Measurements from ENCODE around the gene PRRT1.
A peak's percentile ranks its signal among the peaks of the same experiment; 100 is the strongest.
"Not testable (repeated sequence)": the region's sequence is repeated elsewhere in the genome, so short reads cannot be mapped to it uniquely, and the experiment has no call there.

The PRRT1 gene

GRCh38 chr6:32149932-32150870, 1.5 kb downstream of the PRRT1 start:
- no peak for DNase-seq (ENCODE audit: low spot score)

GRCh38 chr6:32149092-32149755, 2.5 kb downstream of the PRRT1 start:
- DNase-seq (ENCODE audit: low spot score), result no peak

DNA sequence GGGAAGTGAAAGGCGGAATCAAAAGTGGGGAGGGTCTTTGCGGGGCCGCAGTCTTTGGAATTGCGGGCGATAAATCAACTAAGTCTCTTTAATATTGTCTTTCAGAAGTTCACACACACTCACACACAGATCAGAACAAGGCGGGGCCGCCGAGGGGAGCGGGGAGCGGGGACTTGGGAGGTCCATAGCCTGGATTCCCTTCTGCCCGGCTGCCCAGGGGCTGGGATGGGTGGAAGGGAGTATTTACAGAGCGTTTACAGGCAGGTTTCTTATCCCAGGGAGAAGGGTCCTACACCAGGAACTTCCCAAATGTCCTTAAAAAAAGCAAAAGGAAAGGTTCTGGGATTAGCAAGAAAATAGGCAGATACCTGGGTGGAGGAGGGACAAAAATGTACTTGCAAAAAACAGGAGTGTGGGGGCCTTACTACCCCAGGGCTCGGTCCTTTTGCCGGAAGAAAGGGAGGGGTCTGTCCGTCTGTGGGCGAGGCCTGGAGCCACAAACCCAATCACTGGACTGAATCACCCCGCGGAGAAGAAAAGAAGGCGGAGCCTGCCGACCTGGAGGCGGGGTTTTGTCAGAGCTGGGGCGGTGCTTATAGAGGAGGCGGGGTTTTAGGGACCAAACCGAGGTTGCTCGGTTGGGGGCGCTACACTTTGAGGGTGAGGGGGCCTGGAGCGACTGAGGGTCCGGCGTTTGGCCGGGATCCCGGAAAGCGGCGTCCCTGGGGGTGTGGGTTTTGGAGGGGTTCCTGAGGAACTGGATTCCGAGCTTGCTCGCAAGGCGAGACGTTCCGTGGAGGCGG, 3.2 kb downstream of the PRRT1 start:
- DNase-seq (ENCODE audit: low spot score), result peak; percentile 26

GRCh38 chr6:32147401-32148132, 4.2 kb downstream of the PRRT1 start:
- no peak for DNase-seq (ENCODE audit: low spot score)

DNA sequence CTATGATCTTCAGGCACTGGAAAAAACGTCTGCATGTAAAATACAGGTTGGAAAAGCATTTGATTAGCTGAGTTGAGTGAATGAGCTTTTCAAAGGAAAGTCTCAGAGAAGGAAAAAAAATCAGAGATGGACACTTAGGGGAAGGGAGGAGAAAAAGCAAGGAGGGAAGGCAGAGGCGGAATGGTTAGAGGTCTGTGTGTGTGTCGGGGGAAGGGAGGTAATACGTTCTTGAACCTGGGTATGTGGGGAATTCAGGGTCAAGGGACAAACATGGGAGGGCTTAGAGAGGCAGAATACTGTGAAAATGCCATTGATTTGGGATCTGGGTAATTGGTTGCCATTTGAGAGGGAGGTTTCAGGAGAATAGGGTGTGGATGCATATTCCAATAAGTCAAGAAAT, 5.1 kb downstream of the PRRT1 start:
- no peak for DNase-seq (ENCODE audit: low spot score)

GRCh38 chr6:32146287-32146686, 5.5 kb downstream of the PRRT1 start:
- DNase-seq (ENCODE audit: low spot score), result peak; percentile 21

GRCh38 chr6:32144238-32144637, 7.5 kb downstream of the PRRT1 start:
- not testable (repeated sequence) for DNase-seq (ENCODE audit: low spot score)

DNA sequence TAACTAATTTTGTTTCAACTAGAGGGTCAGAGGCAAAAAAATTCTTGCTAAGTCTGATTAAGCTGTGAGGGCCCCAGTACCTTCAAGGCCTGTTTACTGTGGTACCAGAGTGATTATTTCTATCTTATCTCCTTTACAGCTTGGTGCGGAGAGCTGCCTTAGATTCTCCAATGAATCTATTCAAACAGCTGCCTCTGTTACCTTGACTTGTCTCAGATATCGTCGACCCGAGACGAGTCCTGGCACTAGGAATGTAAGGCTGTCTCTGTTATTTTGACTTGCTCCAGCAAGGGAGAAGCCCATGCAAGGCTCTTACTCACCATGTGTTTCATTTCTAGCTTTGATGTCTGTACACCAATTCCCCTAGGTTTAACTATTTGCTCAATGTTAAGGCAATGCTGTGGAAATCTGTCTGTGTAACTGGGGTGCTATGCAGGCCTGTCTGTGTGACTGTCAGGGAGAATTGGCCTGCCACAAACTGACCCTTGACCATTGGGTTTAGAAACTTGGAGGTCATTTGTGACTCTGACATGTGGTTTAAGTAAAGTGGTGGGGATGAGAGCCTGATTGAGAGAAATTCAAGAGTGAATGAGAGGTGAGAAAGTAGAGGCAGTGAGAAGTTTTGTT, 11.2 kb downstream of the PRRT1 start:
- no peak for DNase-seq (ENCODE audit: low spot score)

DNA sequence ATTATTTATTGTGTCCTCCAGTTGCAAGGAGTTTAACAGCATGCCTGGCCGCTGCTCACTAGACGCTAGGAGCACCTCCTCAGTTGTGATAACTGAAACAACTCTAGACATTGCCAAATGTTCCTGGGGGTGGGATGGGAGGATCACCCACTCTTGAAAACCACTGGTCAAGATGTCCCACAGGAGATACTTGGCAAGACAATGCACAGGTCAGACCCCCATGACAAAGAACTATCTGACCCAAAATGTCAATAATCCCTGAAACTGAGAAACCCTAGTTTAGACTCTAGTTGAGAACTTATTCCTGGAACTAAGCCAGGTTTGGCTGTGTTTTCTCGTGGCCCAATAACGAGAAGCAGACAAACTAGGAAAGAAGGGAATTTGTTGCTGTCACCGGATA, 12.1 kb downstream of the PRRT1 start:
- DNase-seq (ENCODE audit: low spot score), result no peak

DNA sequence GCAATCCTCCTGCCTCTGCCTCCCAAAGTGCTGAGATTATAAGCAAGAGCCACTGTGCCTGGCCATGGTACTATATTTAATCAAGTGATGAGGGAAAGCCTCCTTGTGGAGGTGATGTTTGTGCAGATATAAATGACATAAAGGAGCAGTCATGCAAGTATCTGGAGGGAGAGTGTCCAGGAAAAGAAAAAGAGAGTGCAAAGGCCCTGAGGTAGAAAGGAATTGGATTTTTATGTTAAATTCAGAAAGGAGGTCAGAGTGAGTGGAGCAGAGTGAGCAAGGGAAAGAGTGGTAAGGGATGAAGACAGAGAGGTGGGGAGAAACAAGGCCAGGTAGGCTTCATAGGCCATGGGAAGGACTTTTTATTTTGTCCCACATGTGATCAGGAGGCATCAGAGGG, 14.3 kb downstream of the PRRT1 start:
- no peak for DNase-seq (ENCODE audit: low spot score)

- peak; percentile 14 for DNase-seq (ENCODE audit: low spot score)
Observed at GRCh38 chr6:32133786-32134185, 18.0 kb downstream of the PRRT1 start.

GRCh38 chr6:32132110-32132509, 19.6 kb downstream of the PRRT1 start:
- DNase-seq (ENCODE audit: low spot score), result no peak

DNA sequence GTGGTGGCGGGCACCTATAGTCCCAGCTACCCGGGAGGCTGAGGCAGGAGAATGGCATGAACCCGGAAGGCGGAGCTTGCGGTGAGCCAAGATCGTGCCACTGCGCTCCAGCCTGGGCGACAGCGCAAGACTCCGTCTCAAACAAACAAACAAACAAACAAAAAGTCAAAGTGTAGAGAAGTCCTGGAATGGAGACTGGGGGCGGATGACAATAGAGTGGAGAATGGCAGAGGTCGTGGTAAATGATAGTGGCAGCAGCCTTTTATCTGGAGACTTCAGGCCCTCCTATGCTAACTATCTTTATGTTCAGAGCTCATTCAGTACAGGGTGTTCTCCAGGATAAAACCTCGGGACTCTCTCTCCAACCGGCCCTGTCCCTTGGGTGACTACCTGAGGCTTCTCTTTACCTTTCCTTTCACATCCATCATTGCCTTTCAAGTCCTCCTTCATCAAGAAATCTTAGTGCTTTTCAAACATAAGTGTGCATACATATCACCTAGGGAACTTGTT, 20.2 kb downstream of the PRRT1 start:
- no peak for DNase-seq (ENCODE audit: low spot score)

- no peak for DNase-seq (ENCODE audit: low spot score)
Observed at GRCh38 chr6:32129297-32130088, 22.2 kb downstream of the PRRT1 start.

DNA sequence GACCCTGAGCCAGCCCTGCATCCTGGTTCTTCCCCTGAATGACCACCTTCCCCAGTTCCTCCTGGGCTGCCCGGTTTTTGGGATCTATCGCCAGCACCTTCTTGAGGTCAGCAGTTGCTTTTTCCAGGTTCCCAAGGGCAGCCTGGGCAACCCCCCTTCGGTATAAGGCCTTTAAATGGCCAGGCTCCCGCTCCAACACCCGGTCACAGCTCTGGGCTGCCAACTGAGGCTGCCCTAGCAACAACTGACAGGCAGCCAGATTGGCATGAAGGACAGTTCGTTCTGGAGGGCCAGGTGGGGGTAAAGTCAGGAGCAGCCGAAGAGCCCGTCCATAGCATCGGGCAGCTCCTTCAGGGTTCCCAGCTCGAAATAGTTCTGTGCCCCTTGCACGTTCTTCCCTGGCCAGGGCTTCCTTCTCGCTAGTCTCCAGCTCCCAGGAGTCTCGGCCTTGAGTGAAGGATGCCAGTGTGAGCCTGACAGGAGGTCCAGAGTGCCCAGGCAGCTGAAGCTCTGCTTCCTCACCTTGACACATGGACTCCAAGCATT, 22.9 kb downstream of the PRRT1 start:
- DNase-seq (ENCODE audit: low spot score), result no peak

DNA sequence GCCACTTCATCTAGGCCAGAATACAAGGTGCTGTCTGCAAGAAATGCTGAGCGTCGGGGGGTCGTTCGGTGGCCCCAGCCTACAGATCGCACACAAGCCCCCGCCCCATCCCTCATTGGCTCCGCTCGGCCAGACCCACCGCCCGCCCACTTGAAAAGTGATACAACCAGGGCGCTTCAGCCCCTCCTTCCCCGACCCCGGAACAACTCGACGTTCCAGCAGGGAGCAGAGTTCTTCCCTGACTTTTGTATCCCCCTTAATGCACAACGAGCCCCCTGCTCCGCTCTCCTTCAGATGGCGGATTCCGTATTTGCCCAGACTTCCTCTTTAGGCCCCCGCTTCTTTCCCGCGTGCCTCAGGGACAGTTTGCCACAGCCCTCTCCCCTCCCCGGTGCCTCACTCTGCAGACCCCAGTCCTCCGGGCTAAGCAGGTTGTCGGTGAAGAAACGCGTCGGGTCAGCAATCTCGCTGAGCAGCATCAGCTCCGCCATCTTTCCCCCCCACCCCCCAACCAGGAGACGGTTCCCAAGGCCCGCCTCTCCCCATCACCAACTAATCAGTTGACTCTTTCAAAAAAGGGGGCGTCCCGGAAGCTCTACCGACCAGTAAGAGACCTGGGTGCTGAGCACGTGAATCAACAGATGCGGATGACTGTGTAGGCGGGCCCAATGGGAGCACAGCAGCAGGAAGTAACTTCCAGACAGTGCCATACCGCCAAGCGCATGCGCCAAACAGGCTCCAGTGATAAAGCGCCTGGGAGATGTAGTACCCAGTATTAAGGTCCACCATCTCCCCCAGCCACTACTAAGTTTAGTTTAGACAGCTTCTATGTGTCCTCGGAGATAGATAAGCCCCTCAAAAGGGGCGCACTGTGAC, 23.8 kb downstream of the PRRT1 start, which contains the start of gene ATF6B:
Gene ATF6B (minus strand): TSS at position 530 of the 876 bp plus-strand sequence. CDS start 39 bp downstream, at position 491.
- DNase-seq (ENCODE audit: low spot score), result peak; percentile 100

DNA sequence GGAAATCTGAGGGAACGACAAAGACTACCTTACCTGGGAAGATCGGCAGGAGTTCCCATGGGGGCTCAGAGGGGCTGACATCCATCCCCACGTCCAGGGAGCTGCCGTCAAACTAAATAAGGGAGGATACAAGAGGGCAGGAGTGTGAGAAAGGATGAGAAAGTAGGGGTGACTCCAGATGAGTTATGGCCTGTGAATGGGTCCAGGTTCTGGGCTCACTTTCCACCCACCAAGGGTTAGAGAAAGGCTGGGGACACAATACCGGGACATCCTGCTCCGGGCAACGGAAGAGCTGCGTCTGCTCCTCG, 24.4 kb downstream of the PRRT1 start:
- DNase-seq (ENCODE audit: low spot score), result no peak

DNA sequence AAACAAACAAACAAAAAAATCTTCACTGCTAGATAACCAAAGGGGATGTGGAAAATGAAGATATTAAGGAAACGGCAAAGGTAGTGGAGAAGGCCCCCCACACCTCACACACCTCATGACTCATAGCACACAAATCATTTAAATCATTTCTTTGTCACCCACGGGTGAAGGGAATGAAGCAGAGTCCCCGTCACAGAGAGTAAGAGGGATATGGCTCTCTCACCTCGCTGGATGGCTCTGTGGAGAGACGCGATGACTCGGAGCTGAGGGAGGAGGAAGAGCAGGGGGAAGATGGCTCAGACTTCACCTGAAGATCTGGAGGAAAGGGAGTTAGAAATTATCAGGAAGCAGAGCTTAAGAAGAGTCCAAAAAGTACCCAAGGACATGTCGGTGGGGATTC, 24.9 kb downstream of the PRRT1 start:
- DNase-seq (ENCODE audit: low spot score), result peak; percentile 43

DNA sequence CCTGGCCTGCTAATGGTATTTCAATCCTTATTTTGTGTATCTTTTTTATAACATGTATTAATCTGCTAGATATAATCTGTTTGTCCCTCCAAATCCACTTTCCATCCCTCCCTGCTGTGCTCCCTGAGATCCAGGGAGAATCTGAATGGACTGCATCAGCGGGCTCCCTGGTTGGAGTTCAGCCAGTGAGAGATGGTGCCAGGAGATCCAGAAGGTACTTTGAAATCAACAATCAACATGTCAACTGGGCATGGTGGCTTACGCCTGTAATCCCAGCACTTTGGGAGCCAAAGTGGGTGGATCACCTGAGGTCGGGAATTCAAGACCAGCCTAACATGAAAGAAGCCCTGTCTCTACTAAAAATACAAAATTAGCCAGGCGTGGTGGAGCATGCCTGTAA, 28.1 kb downstream of the PRRT1 start:
- DNase-seq (ENCODE audit: low spot score), result no peak
